WTC11 (cell line): ENCODE data around the gene IGSF11. TPM values are rescaled to one million over a fixed set of nuclear protein-coding genes. Genes with fewer than 3 reads are reported as not detected.

ENCODE experiments used
- ATAC-seq: fragments of 200-7000 bp; cut with Tn5 transposase; 2 replicates; pipeline ENCODE4 v1.10.0; 2021; ENCODE audit warnings: mild to moderate bottlenecking, moderate library complexity
- CTCF ChIA-PET: fragments of 300-600 bp; sonication (Branson Sonifier 250); formaldehyde crosslinking; loops from one replicate; lab custom pipeline; 2021; ENCODE audit warnings: antibody characterized with exemption; lab: Charles Lee
- POLR2A ChIA-PET: fragments of 350-600 bp; sonication (Branson Sonifier 250); formaldehyde crosslinking; loops from one replicate; lab custom pipeline; 2021; ENCODE audit warnings: antibody characterized with exemption; lab: Charles Lee
- DNase-seq: peaks from one replicate; pipeline ENCODE4 v3.0.0; 2021; ENCODE audit warnings: low spot score
- H3K27ac Mint-ChIP-seq: 2 replicates; pipeline ENCODE4 v1.8.0; 2021; ENCODE audit warnings: mixed read lengths
- H3K27me3 Mint-ChIP-seq: 2 replicates; pipeline ENCODE4 v1.8.0; 2021; ENCODE audit warnings: low read depth, mild to moderate bottlenecking, moderate library complexity, mixed read lengths
- H3K36me3 Mint-ChIP-seq: 2 replicates; pipeline ENCODE4 v1.8.0; 2021; ENCODE audit warnings: mixed read lengths
- H3K4me1 Mint-ChIP-seq: 2 replicates; pipeline ENCODE4 v1.8.0; 2022; ENCODE audit warnings: mixed read lengths
- H3K4me3 Mint-ChIP-seq: 2 replicates; pipeline ENCODE4 v1.8.0; 2021; ENCODE audit warnings: mild to moderate bottlenecking, moderate library complexity, mixed read lengths
- H3K9me3 Mint-ChIP-seq: 2 replicates; pipeline ENCODE4 v1.8.0; 2021; ENCODE audit warnings: mixed read lengths
- AR ChIP-seq: fragments of 250-450 bp; sonication (Bioruptor Pico); IDR thresholded peaks from 2 replicates; pipeline ENCODE4 v1.9.0; 2021; ENCODE audit warnings: mild to moderate bottlenecking
- ATF2 ChIP-seq: sonication (generic); formaldehyde crosslinking; IDR thresholded peaks from 2 replicates; pipeline ENCODE4 v1.8.1; 2022; ENCODE audit warnings: low read depth, missing genetic modification reagents, borderline replicate concordance
- ATF3 ChIP-seq: sonication (generic); formaldehyde crosslinking; conservative IDR thresholded peaks from 2 replicates; pipeline ENCODE4 v1.8.1; 2022; ENCODE audit warnings: mild to moderate bottlenecking, missing genetic modification reagents
- EMX1 ChIP-seq: fragments of 250-450 bp; sonication (Bioruptor Pico); IDR thresholded peaks from 2 replicates; pipeline ENCODE4 v1.8.0; 2021; ENCODE audit warnings: mild to moderate bottlenecking
- ESRRA ChIP-seq: sonication (generic); formaldehyde crosslinking; IDR thresholded peaks from 2 replicates; pipeline ENCODE4 v1.8.1; 2022; ENCODE audit warnings: mild to moderate bottlenecking, missing genetic modification reagents, borderline replicate concordance
- GABPB1 ChIP-seq: sonication (generic); formaldehyde crosslinking; IDR thresholded peaks from 2 replicates; pipeline ENCODE4 v1.8.1; 2023; ENCODE audit warnings: mild to moderate bottlenecking, missing genetic modification reagents
- IRF1 ChIP-seq: sonication (generic); formaldehyde crosslinking; IDR thresholded peaks from 2 replicates; pipeline ENCODE4 v1.8.0; 2023; ENCODE audit warnings: missing genetic modification reagents
- IRF2 ChIP-seq: sonication (generic); formaldehyde crosslinking; IDR thresholded peaks from 2 replicates; pipeline ENCODE4 v1.8.0; 2022; ENCODE audit warnings: low read depth, missing genetic modification reagents, borderline replicate concordance
- KAT7 ChIP-seq: sonication (generic); formaldehyde crosslinking; IDR thresholded peaks from 2 replicates; pipeline ENCODE4 v1.8.1; 2023; ENCODE audit warnings: missing genetic modification reagents, mild to moderate bottlenecking, borderline replicate concordance
- MYBL2 ChIP-seq: sonication (generic); formaldehyde crosslinking; IDR thresholded peaks from 2 replicates; pipeline ENCODE4 v1.8.1; 2023; ENCODE audit warnings: mild to moderate bottlenecking, moderate library complexity, missing genetic modification reagents
- NFE2L1 ChIP-seq: sonication (generic); formaldehyde crosslinking; IDR thresholded peaks from 2 replicates; pipeline ENCODE4 v1.8.1; 2023; ENCODE audit warnings: missing genetic modification reagents
- PRRX2 ChIP-seq: fragments of 250-450 bp; sonication (Bioruptor Pico); IDR thresholded peaks from 2 replicates; pipeline ENCODE4 v1.8.0; 2021; ENCODE audit warnings: mild to moderate bottlenecking
- SP1 ChIP-seq: sonication (generic); formaldehyde crosslinking; conservative IDR thresholded peaks from 2 replicates; pipeline ENCODE4 v1.8.1; 2022; ENCODE audit warnings: missing genetic modification reagents
- ZNF219 ChIP-seq: sonication (generic); formaldehyde crosslinking; IDR thresholded peaks from 2 replicates; pipeline ENCODE4 v1.8.0; 2023; ENCODE audit warnings: missing genetic modification reagents, mild to moderate bottlenecking, borderline replicate concordance
- ZNF416 ChIP-seq: fragments of 250-450 bp; sonication (Bioruptor Pico); IDR thresholded peaks from 2 replicates; pipeline ENCODE4 v1.9.0; 2021; ENCODE audit warnings: mild to moderate bottlenecking, inconsistent platforms
- total RNA-seq: library from RNA; stranded (reverse); gene quantifications from 3 replicates; pipeline ENCODE4 v1.2.3, GENCODE V29; 2021
- TF ChIP-seq, protein P1 (sequence below): sonication (generic); formaldehyde crosslinking; IDR thresholded peaks from 2 replicates; pipeline ENCODE4 v1.8.0; 2023; ENCODE audit warnings: mild to moderate bottlenecking, missing genetic modification reagents
- TF ChIP-seq, protein P2 (sequence below): sonication (generic); formaldehyde crosslinking; IDR thresholded peaks from 2 replicates; pipeline ENCODE4 v1.8.1; 2022; ENCODE audit warnings: mild to moderate bottlenecking, missing genetic modification reagents, moderate library complexity, borderline replicate concordance
- TF ChIP-seq, protein P3 (sequence below): fragments of 200-600 bp; IDR thresholded peaks from 2 replicates; pipeline ENCODE4 v1.8.0; 2022; ENCODE audit warnings: antibody characterized with exemption
- TF ChIP-seq, protein P4 (sequence below): fragments of 250-450 bp; sonication (Bioruptor Pico); IDR thresholded peaks from 2 replicates; pipeline ENCODE4 v1.8.0; 2021; ENCODE audit warnings: mild to moderate bottlenecking
- TF ChIP-seq, protein P5 (sequence below): sonication (generic); formaldehyde crosslinking; IDR thresholded peaks from 2 replicates; pipeline ENCODE4 v1.8.0; 2022; ENCODE audit warnings: missing genetic modification reagents

IGSF11 gene
- total RNA-seq, 1 experiment from 2014 or later: 1.6 TPM

DNA sequence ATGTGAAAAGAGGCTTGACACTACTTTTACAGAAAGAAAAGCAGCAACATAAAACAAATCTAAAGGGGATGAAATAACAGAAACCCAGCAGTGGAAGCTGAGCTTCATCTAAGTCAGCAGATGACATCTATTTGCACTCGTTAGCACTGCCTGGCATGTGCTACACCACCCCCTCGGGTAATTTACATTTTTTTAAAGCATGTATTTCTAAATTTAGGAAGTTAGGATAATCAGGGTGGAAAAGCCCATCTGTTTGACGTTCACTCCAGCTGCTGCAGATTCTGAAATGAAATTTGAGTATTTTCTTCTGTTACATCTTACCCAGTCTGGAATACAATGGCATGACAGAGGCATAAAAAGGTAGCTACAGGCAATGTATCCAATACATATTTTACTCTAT lies 20.7 kb downstream of the IGSF11 start:
- Mint-ChIP-seq H3K9me3 (peaks cover 12% of the 10 kb centered on the region), H3K27me3 (no peaks in the 10 kb centered on the region), H3K27ac (no peak overlapping the region), H3K4me1 (peaks cover 16% of the 10 kb centered on the region), H3K36me3 (peaks cover 5% of the 10 kb centered on the region), H3K4me3 (no peak overlapping the region)
- DNase-seq: no peak
- ATAC-seq: no peak
- POLR2A ChIA-PET: no interaction called here
- CTCF ChIA-PET: no interaction called here
- TF ChIP-seq ATF2 (no peak), AR (CRISPR knock-in tag) (no peak), ZNF219 (CRISPR knock-in tag) (no peak)

DNA sequence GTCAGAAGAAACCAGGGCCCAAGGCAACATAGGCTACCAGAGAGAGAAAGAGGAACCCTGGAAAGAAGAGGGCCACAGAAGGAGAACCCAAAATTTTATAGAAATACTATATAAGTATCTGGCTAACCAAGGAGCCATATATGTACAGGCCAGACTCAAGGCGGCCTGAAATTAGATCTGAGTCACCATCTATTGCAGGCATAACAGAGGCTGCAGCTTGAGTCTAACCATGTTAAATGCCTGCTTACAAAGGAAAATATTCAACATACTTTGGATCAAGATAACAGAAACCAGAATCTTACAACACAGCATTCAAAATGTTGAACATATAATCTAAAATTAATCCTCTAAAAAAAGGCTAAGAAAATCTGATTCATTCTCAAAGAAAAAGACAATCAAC lies 23.1 kb downstream of the IGSF11 start:
- ChIA-PET POLR2A (no interaction called here), CTCF (no interaction called here)
- TF ChIP-seq GABPB1 (CRISPR knock-in tag) (no peak), NFE2L1 (CRISPR knock-in tag) (no peak), ZNF416 (CRISPR knock-in tag) (no peak), EMX1 (no peak), IRF1 (CRISPR knock-in tag) (no peak), PRRX2 (no peak), ESRRA (no peak), ATF3 (CRISPR knock-in tag) (no peak), MYBL2 (CRISPR knock-in tag) (no peak), IRF2 (CRISPR knock-in tag) (no peak), KAT7 (CRISPR knock-in tag) (no peak), SP1 (CRISPR knock-in tag) (no peak)
- TF ChIP-seq, protein P1, sequence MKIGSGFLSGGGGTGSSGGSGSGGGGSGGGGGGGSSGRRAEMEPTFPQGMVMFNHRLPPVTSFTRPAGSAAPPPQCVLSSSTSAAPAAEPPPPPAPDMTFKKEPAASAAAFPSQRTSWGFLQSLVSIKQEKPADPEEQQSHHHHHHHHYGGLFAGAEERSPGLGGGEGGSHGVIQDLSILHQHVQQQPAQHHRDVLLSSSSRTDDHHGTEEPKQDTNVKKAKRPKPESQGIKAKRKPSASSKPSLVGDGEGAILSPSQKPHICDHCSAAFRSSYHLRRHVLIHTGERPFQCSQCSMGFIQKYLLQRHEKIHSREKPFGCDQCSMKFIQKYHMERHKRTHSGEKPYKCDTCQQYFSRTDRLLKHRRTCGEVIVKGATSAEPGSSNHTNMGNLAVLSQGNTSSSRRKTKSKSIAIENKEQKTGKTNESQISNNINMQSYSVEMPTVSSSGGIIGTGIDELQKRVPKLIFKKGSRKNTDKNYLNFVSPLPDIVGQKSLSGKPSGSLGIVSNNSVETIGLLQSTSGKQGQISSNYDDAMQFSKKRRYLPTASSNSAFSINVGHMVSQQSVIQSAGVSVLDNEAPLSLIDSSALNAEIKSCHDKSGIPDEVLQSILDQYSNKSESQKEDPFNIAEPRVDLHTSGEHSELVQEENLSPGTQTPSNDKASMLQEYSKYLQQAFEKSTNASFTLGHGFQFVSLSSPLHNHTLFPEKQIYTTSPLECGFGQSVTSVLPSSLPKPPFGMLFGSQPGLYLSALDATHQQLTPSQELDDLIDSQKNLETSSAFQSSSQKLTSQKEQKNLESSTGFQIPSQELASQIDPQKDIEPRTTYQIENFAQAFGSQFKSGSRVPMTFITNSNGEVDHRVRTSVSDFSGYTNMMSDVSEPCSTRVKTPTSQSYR (CRISPR knock-in tag): no peak
- TF ChIP-seq, protein P2, sequence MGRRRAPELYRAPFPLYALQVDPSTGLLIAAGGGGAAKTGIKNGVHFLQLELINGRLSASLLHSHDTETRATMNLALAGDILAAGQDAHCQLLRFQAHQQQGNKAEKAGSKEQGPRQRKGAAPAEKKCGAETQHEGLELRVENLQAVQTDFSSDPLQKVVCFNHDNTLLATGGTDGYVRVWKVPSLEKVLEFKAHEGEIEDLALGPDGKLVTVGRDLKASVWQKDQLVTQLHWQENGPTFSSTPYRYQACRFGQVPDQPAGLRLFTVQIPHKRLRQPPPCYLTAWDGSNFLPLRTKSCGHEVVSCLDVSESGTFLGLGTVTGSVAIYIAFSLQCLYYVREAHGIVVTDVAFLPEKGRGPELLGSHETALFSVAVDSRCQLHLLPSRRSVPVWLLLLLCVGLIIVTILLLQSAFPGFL (CRISPR knock-in tag): no peak
- TF ChIP-seq, protein P3, sequence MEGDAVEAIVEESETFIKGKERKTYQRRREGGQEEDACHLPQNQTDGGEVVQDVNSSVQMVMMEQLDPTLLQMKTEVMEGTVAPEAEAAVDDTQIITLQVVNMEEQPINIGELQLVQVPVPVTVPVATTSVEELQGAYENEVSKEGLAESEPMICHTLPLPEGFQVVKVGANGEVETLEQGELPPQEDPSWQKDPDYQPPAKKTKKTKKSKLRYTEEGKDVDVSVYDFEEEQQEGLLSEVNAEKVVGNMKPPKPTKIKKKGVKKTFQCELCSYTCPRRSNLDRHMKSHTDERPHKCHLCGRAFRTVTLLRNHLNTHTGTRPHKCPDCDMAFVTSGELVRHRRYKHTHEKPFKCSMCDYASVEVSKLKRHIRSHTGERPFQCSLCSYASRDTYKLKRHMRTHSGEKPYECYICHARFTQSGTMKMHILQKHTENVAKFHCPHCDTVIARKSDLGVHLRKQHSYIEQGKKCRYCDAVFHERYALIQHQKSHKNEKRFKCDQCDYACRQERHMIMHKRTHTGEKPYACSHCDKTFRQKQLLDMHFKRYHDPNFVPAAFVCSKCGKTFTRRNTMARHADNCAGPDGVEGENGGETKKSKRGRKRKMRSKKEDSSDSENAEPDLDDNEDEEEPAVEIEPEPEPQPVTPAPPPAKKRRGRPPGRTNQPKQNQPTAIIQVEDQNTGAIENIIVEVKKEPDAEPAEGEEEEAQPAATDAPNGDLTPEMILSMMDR: no peak
- TF ChIP-seq, protein P4, sequence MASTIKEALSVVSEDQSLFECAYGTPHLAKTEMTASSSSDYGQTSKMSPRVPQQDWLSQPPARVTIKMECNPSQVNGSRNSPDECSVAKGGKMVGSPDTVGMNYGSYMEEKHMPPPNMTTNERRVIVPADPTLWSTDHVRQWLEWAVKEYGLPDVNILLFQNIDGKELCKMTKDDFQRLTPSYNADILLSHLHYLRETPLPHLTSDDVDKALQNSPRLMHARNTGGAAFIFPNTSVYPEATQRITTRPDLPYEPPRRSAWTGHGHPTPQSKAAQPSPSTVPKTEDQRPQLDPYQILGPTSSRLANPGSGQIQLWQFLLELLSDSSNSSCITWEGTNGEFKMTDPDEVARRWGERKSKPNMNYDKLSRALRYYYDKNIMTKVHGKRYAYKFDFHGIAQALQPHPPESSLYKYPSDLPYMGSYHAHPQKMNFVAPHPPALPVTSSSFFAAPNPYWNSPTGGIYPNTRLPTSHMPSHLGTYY (CRISPR knock-in tag): no peak
- TF ChIP-seq, protein P5, sequence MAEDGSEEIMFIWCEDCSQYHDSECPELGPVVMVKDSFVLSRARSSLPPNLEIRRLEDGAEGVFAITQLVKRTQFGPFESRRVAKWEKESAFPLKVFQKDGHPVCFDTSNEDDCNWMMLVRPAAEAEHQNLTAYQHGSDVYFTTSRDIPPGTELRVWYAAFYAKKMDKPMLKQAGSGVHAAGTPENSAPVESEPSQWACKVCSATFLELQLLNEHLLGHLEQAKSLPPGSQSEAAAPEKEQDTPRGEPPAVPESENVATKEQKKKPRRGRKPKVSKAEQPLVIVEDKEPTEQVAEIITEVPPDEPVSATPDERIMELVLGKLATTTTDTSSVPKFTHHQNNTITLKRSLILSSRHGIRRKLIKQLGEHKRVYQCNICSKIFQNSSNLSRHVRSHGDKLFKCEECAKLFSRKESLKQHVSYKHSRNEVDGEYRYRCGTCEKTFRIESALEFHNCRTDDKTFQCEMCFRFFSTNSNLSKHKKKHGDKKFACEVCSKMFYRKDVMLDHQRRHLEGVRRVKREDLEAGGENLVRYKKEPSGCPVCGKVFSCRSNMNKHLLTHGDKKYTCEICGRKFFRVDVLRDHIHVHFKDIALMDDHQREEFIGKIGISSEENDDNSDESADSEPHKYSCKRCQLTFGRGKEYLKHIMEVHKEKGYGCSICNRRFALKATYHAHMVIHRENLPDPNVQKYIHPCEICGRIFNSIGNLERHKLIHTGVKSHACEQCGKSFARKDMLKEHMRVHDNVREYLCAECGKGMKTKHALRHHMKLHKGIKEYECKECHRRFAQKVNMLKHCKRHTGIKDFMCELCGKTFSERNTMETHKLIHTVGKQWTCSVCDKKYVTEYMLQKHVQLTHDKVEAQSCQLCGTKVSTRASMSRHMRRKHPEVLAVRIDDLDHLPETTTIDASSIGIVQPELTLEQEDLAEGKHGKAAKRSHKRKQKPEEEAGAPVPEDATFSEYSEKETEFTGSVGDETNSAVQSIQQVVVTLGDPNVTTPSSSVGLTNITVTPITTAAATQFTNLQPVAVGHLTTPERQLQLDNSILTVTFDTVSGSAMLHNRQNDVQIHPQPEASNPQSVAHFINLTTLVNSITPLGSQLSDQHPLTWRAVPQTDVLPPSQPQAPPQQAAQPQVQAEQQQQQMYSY (CRISPR knock-in tag): no peak

More for the DNA sequence above, 23.1 kb downstream of the IGSF11 start:
- DNase-seq: no peak
- Mint-ChIP-seq H3K36me3 (peaks cover 22% of the 10 kb centered on the region), H3K27me3 (no peaks in the 10 kb centered on the region; the same call in 1 of the 2 replicates), H3K4me3 (no peak overlapping the region), H3K9me3 (peaks cover 29% of the 10 kb centered on the region), H3K27ac (no peak overlapping the region), H3K4me1 (peaks cover 24% of the 10 kb centered on the region)
- ATAC-seq: no peak
